TTC549 (cell line): ENCODE measurements around the gene NFAM1.

Experiments used
- FAIRE-seq: peaks from 2 replicates; lab custom pipeline; 2012; peaks lifted over from hg19 to GRCh38; lab: Jason Lieb, UNC

NFAM1 gene

GRCh38 chr22:42334875-42335512 is 97.2 kb downstream of the NFAM1 start:
- FAIRE-seq = no peak

GRCh38 chr22:42333544-42333943 is 98.7 kb downstream of the NFAM1 start:
- no peak for FAIRE-seq

- FAIRE-seq = no peak
Measured at GRCh38 chr22:42332089-42332488, 100.1 kb downstream of the NFAM1 start.

- no peak for FAIRE-seq
Measured at GRCh38 chr22:42331014-42331413, 101.2 kb downstream of the NFAM1 start.
